Measurements from ENCODE around the gene ARL17B.
"Not testable (repeated sequence)": the region's sequence is repeated elsewhere in the genome, so short reads cannot be mapped to it uniquely, and the experiment has no call there.

Gene ARL17B

GRCh38 chr17:46290906-46291546, 70.5 kb downstream of the ARL17B start:
- not testable (repeated sequence) for DNase-seq (ENCODE audit: low read depth in 2 of 2)

- DNase-seq (ENCODE audit: low read depth in 2 of 2): not testable (repeated sequence)
Observed at GRCh38 chr17:46287587-46287986, 74.0 kb downstream of the ARL17B start.

DNA sequence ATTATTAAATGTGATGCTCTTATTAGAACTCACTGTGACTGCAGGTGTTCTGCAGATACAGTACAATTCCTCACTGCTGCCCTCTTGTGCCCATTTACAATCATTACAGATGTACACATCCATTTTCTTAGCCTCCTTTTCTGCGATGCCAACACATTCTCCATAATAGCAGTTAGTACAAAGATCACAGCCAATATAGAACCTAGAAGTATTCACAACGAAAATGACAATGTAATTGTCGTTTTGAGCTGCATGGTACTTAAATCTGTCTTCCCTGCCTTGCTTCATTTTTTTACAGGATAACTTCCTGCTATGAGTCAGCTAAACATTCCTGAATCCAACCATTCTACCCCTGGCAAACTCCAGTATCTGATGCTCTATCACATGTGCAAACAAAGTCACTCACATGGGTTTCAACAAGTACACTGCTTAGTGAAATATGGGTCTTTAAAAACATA, 74.8 kb downstream of the ARL17B start:
- peak; percentile 22 to 56 for DNase-seq (ENCODE audit: low read depth in 2 of 2)

DNA sequence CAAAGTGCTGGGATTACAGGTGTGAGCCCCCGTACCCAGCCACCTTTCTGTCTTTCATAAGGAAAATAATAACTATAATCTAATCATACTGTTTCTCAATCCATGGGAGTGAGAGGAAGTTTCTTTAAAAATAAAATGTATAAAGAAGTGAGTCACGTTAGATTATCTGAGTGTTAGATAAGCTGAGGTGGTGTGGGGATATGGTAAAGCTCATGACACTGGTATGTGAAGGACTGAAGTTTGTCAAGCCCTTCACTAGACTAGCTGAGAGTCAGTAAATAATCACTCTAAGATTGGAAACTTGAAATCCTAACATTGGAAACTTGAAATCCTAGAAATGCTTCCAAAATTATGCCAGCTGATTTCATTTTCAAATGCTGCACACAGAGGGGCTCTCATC, 76.1 kb downstream of the ARL17B start:
- not testable (repeated sequence) for DNase-seq (ENCODE audit: low read depth in 2 of 2)

DNA sequence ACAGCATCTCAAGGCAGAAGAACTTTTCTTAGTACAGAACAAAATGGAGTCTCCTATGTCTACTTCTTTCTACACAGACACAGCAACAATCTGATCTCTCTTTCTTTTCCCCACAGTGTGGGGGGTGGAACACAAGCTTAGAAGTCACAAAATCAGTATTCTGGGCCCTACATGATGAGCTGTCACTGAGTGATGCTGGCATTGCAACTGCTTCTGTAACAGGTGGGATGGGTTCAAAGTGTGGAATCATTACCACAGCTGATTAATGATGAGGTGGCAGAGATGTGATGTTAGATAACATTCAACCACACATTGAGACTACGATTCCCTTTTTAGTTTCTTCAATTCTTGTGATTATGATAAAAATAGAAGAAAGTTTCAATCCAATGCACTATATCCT, 77.1 kb downstream of the ARL17B start:
- DNase-seq (ENCODE audit: low read depth in 2 of 2): peak in 1 of 2 donors; percentile 16

- DNase-seq (ENCODE audit: low read depth in 2 of 2): not testable (repeated sequence)
Observed at GRCh38 chr17:46282635-46283034, 78.9 kb downstream of the ARL17B start.

GRCh38 chr17:46281336-46281735, 80.2 kb downstream of the ARL17B start:
- DNase-seq (ENCODE audit: low read depth in 2 of 2): not testable (repeated sequence)

DNA sequence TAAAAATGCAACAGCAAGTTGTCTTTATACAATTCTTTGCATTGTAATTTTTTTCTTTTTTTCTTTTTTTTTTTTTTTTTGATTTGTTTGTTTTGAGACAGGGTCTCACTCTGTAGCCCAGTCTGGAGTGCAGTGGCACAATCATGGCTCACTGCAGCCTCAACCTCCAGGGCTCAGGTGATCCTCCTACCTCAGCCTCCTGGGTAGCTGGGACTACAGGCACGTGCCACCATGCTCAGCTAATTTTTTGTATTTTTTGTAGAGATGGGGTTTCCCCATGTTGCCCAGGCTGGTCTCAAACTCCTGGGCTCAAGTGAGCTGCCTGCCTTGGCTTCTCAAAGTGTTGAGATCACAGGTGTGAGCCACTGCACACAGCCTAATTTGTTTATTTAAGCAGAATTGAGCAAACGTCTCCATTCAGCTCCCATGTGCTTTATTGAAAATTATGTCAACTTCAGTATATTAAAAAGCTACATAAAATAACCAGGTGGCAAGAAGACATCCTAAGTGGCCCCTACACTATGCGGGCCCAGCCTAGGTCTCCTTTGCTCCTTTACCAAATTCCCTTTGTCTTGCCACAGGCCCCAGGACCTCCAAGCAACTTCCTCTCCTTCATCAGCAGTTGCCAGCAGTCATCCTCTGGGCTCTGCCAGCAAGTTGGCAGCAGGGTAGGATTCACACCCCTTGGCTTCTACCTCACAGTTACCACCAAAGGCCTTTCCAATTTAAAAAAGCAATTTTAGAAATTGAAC, 84.7 kb downstream of the ARL17B start:
- DNase-seq (ENCODE audit: low read depth in 2 of 2): not testable (repeated sequence)

DNA sequence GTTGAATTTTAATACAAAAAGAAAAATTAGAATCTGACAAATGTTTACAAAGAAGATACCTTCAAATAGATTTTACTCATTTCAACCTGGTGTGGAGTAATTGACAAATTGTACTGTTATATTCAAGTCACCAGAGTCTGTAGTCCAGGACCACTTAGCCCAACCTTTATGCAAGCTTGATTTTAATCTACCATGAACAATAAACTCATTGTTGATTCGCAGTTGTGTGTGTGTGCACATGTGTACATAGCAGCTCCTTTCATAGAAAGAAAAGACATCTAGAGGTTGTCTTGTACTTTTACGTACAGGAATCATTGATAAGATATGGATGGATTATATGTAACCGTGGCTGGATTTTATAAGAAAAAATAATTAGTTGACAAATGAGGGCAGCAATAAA, 87.3 kb downstream of the ARL17B start:
- DNase-seq (ENCODE audit: low read depth in 2 of 2): no peak

GRCh38 chr17:46273541-46274236, 87.9 kb downstream of the ARL17B start:
- DNase-seq (ENCODE audit: low read depth in 2 of 2): no peak

GRCh38 chr17:46270032-46270431, 91.5 kb downstream of the ARL17B start:
- no peak for DNase-seq (ENCODE audit: low read depth in 2 of 2)

DNA sequence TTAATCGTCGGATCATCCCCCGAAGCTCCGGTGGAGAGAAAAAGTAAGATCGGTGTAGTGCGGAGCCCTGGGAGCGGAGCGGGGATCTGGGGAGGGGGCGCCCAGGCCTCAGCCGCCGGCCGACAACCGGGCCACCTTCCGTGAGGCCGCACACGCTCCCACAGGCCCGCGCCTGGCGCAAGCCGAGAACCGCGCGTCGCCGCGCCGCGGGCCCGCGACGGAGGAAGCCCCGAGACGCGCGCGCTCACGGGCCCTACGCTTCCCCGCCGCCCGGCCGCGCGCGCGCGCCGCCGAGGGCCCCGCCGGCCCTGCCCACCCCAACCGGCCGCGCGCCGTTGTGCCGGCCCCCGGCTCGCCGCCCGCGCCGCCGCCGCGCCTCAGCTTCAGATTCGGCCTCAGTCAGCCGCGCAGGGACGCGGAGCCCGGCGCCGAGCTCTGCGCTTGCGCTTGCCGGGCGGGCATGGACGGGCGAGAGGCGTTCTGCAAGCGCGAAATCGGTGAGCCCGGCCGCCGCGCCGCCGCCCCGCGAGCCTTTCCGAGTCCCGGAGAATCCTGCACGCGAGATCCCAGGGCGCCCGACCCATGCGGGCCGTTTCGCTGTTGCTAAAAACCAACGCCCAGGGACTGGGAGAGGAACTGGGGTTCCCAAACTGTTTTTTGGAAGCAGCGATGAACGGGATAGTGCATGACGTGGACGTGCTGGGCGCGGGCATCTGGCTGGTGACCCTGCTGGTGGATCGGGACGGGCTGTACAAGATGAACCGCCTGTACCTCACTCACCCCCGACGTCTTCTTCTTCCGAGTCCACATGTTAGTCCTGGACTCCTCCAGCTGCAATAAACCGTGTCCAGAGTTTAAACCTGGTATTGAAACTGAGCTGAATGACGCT, 94.7 kb downstream of the ARL17B start:
- peak; percentile 71 to 75 for DNase-seq (ENCODE audit: low read depth in 2 of 2)

DNA sequence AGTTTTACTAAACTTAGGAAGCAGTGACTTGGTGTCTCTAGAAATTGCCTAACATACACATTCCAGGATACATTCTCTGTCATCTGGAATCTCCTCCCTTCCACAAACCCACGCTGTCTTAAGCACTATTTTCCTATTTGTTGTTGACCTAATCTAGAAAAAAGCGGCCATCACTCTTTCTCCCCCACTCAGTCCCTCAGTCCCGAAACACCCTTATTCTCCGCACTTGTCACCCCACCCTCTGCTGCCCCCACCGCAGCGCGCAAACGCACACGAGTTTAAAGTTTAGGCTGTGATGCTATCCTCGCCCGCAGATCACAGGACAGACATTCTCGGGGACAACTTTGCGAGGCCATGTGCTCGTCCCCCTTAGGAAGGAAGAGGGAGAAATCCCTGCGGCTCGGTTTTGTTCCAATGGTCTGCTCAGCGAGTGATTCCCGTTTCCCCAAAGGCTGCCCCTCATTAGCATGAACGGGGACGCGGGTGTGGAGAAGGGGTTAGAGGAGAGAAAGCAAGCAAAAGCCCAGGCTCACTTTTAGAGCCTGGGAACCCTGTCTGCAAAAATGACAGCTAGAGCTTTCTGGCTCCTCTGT, 95.4 kb downstream of the ARL17B start:
- DNase-seq (ENCODE audit: low read depth in 2 of 2): not testable (repeated sequence)

DNA sequence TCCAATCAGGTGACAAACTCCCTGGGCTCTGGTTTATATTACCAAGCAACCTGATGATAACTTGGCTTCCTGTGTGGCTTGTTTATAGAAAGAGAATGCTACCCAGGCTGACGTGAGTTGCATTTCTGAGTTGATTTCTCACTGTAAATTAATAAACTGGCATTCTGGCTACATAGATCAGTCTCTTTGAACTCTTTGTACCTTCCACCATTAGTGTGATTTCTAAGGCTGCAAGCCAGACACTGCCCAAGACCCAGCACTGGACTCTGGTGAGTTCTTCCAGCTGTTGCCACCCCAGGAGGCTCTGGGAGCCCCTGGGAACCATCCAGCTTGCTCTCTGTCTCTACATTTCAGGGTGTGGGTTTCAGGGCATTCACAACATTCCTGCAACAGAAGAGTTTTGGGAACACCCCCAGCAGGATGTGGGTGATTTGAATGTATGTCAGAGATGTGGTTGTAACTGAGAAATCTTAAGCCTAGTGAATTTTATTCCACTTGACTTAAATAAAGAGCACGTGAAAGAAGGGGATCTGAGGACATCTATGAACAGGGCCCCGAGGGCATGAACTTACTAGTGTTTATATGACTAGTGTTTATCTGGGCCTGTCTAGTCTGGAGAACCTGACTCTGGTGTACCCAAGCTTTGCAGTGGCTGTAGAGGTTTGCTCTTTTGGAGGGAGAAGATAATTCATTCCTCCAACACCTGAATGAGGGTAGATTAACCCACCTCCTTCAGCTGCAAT, 96.9 kb downstream of the ARL17B start:
- no peak for DNase-seq (ENCODE audit: low read depth in 2 of 2)

- no peak for DNase-seq (ENCODE audit: low read depth in 2 of 2)
Observed at GRCh38 chr17:46262271-46262670, 99.3 kb downstream of the ARL17B start.

DNA sequence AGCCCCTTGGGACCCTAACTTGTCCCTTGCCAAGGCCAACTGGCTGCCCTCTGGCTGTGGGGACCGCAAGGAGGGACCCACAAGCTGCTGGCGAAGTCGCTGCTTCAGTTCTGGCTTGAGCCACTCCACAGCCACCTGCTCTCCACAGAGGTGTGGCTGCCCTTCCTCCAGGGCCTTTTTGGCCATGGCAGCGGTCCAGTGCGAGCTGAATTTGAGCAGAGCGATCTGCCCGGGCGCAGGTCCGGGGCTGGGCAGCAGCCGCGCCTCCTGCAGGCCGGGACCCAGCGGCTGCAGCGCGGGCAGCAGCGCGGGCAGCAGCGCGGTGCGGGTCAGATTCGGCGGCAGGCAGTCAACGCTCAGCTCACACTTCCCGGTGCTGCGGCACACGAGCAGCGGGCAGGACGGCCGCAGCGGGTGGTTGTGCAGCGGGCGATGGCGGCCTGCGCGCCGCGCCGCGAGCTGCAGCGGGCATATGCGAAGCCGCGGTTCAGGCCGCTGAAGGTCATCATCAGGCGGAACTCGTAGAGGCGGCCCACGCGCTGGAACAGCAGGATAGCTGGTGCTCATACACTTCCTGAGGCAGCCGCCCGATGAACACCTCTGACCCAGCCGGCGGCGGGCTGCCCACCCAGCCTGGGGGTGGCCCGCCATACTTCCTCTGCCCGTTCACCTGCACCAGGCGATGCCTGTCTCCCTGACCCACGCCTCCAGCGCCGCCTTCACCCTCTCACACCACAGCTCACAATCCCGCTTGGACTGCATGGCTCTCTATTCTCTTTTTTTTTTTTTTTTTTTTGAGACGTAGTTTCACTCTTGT, 101.5 kb downstream of the ARL17B start:
- DNase-seq (ENCODE audit: low read depth in 2 of 2): not testable (repeated sequence)

GRCh38 chr17:46256369-46256768, 105.2 kb downstream of the ARL17B start:
- not testable (repeated sequence) for DNase-seq (ENCODE audit: low read depth in 2 of 2)

- not testable (repeated sequence) for DNase-seq (ENCODE audit: low read depth in 2 of 2)
Observed at GRCh38 chr17:46254215-46254614, 107.4 kb downstream of the ARL17B start.

GRCh38 chr17:46253722-46254121, 107.8 kb downstream of the ARL17B start:
- DNase-seq (ENCODE audit: low read depth in 2 of 2): peak; percentile 54 to 69
